ENCODE results near the gene ZIC2. TPM values are rescaled to one million over a fixed set of nuclear protein-coding genes. Genes with fewer than 3 reads are reported as not detected.

ZIC2 gene
- total RNA-seq, 3 donors from 2014 or later (not counting 1 experiment from before 2014, with no cell fraction given) = not detected

DNA sequence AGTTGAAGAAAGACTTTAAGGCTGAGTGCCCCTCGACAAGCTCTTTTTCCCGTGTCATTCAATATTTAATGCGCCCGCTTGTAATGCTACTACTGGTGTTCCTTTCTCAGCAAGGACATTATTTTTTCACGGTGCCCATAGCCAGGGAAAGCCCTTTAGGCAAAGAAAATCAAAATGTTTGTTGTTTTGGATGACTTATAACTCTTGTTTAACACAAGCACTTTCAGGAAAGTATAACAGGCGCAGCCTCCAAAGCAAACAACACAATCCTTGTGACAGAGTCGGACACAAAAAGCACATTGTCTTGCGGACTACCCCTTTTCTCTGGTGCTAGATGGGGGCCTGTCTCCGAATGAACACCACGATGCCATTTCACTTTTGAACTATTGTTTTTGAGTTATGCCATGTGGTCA is 22.5 kb upstream of the ZIC2 start:
- Mint-ChIP-seq H3K27ac (no peak overlapping the region), H3K4me3 (peak overlapping the region; percentile 55), H3K27me3 (ENCODE audit: low read depth in 2 of 2) (peaks cover 63 to 72% of the 10 kb centered on the region in 2 donors), H3K36me3 (no peaks in the 10 kb centered on the region), H3K9me3 (no peaks in the 10 kb centered on the region), H3K4me1 (peaks cover 10 to 21% of the 10 kb centered on the region in 2 donors)
- DNase-seq (peak in 1 of 2 donors; percentile 18), ATAC-seq (no peak)
- H3K9me3 ChIP-seq (ENCODE audit: control insufficient read depth, insufficient read depth, low read length) = no peaks in the 10 kb centered on the region
- H3K27me3 ChIP-seq (ENCODE audit: control insufficient read depth, insufficient read depth, low read length) = peaks cover 72% of the 10 kb centered on the region
- no peak overlapping the region for H3K4me3 ChIP-seq (ENCODE audit: low read length)
- H3K4me1 ChIP-seq (ENCODE audit: control insufficient read depth, insufficient read depth, low read length) = peaks cover 32% of the 10 kb centered on the region
- WGBS (ENCODE audit: insufficient coverage) = 20% methylated on average over 10 of the region's 10 CpGs
- no peak overlapping the region for H3K27ac ChIP-seq (ENCODE audit: low read length)
- TF ChIP-seq, protein P1, sequence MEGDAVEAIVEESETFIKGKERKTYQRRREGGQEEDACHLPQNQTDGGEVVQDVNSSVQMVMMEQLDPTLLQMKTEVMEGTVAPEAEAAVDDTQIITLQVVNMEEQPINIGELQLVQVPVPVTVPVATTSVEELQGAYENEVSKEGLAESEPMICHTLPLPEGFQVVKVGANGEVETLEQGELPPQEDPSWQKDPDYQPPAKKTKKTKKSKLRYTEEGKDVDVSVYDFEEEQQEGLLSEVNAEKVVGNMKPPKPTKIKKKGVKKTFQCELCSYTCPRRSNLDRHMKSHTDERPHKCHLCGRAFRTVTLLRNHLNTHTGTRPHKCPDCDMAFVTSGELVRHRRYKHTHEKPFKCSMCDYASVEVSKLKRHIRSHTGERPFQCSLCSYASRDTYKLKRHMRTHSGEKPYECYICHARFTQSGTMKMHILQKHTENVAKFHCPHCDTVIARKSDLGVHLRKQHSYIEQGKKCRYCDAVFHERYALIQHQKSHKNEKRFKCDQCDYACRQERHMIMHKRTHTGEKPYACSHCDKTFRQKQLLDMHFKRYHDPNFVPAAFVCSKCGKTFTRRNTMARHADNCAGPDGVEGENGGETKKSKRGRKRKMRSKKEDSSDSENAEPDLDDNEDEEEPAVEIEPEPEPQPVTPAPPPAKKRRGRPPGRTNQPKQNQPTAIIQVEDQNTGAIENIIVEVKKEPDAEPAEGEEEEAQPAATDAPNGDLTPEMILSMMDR (IDR thresholded peaks at IDR 0.05) = no peak
- H3K36me3 ChIP-seq (ENCODE audit: control insufficient read depth, insufficient read depth, low read length) = no peaks in the 10 kb centered on the region
- intact Hi-C loops (cut with micrococcal nuclease) = no loop called here

DNA sequence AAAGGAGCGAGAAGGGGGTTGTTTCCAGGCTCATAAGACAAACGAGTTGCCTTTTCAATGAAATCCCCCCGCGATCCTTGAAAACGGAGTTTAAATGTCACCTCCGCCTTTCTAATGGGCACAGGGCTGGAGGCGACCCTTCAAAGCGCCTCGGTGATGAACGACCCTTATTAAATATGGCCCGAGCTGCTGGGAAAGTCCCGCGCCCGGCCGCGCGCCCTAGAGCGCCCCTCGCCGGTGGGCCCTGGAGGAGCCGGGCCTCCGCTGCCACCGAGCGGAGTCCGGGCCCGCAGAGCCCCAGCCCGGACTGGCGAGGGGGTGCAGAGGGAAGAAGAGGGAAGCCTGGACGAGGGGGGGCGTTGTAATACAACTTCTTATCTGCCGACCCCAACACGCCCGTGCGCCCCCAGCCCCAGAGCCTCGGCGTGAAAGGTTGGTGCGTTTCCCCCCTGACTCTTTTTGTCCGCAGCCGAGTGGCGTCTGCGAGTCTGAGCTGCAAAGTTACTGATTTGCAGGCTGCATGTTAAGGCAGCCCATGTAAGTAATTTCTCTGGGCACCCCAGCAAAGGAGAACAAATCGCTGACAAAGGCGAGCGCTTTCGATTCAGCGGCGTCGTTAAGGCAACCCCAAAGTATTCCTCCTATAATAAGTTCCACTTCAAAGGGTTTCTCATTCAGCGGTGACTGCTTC is 21.9 kb upstream of the ZIC2 start:
- no peak overlapping the region for H3K27ac Mint-ChIP-seq

GRCh38 chr13:99960663-99961311 is 20.8 kb upstream of the ZIC2 start:
- H3K27ac Mint-ChIP-seq = no peak overlapping the region

More for the DNA sequence above, 21.9 kb upstream of the ZIC2 start:
- no peaks in the 10 kb centered on the region for H3K36me3 ChIP-seq (ENCODE audit: control insufficient read depth, insufficient read depth, low read length)
- peak in 1 of 2 donors; percentile 57 for DNase-seq
- TF ChIP-seq, protein P1 (IDR thresholded peaks at IDR 0.05) = no peak
- peaks cover 71% of the 10 kb centered on the region for H3K27me3 ChIP-seq (ENCODE audit: control insufficient read depth, insufficient read depth, low read length)
- no peaks in the 10 kb centered on the region for H3K9me3 ChIP-seq (ENCODE audit: control insufficient read depth, insufficient read depth, low read length)
- H3K4me1 ChIP-seq (ENCODE audit: control insufficient read depth, insufficient read depth, low read length) = peaks cover 32% of the 10 kb centered on the region
- no peak for ATAC-seq
- intact Hi-C loops (cut with micrococcal nuclease) = loop anchor here (5.0 kb wide), 1 partner anchor 38 kb away; no protein-coding TSS in a partner anchor
- no peak overlapping the region for H3K27ac ChIP-seq (ENCODE audit: low read length)
- Mint-ChIP-seq H3K27me3 (ENCODE audit: low read depth in 2 of 2) (peaks cover 64 to 70% of the 10 kb centered on the region in 2 donors), H3K36me3 (no peaks in the 10 kb centered on the region), H3K4me1 (peaks cover 10 to 21% of the 10 kb centered on the region in 2 donors), H3K9me3 (no peaks in the 10 kb centered on the region), H3K4me3 (peak overlapping the region; percentile 31)
- H3K4me3 ChIP-seq (ENCODE audit: low read length) = no peak overlapping the region
- 9% methylated on average over 49 of the region's 49 CpGs for WGBS (ENCODE audit: insufficient coverage)

More at GRCh38 chr13:99960663-99961311, 20.8 kb upstream of the ZIC2 start:
- peaks cover 29% of the 10 kb centered on the region for H3K4me1 ChIP-seq (ENCODE audit: control insufficient read depth, insufficient read depth, low read length)
- no peaks in the 10 kb centered on the region for H3K9me3 ChIP-seq (ENCODE audit: control insufficient read depth, insufficient read depth, low read length)
- WGBS (ENCODE audit: insufficient coverage) = 13% methylated on average over 13 of the region's 13 CpGs
- Mint-ChIP-seq H3K27me3 (ENCODE audit: low read depth in 2 of 2) (peaks cover 62 to 72% of the 10 kb centered on the region in 2 donors), H3K4me3 (no peak overlapping the region), H3K4me1 (peaks cover 10 to 21% of the 10 kb centered on the region in 2 donors), H3K36me3 (no peaks in the 10 kb centered on the region), H3K9me3 (no peaks in the 10 kb centered on the region)
- ATAC-seq (no peak), DNase-seq (no peak)
- TF ChIP-seq, protein P1 (IDR thresholded peaks at IDR 0.05) = no peak
- intact Hi-C loops (cut with micrococcal nuclease) = loop anchor here (5.0 kb wide), 1 partner anchor 37 kb away; no protein-coding TSS in a partner anchor
- peaks cover 72% of the 10 kb centered on the region for H3K27me3 ChIP-seq (ENCODE audit: control insufficient read depth, insufficient read depth, low read length)
- H3K36me3 ChIP-seq (ENCODE audit: control insufficient read depth, insufficient read depth, low read length) = no peaks in the 10 kb centered on the region
- no peak overlapping the region for H3K27ac ChIP-seq (ENCODE audit: low read length)
- no peak overlapping the region for H3K4me3 ChIP-seq (ENCODE audit: low read length)

Measured in natural killer cell (primary cell).